BLaER1 (cell line): ENCODE results near the gene ATP2B3.
"Not testable (repeated sequence)": the region's sequence is repeated elsewhere in the genome, so short reads cannot be mapped to it uniquely, and the experiment has no call there.

Experiments
- H3K27ac ChIP-seq: shearing (Covaris generic); formaldehyde crosslinking; 2 replicates; pipeline ENCODE4 v1.8.1; 2022
- H3K27me3 ChIP-seq: shearing (Covaris generic); formaldehyde crosslinking; 2 replicates; pipeline ENCODE4 v1.8.1; 2022
- H3K36me3 ChIP-seq: shearing (Covaris generic); formaldehyde crosslinking; 2 replicates; pipeline ENCODE4 v1.8.1; 2022
- H3K4me1 ChIP-seq: shearing (Covaris generic); formaldehyde crosslinking; 2 replicates; pipeline ENCODE4 v1.8.1; 2022
- H3K4me2 ChIP-seq: shearing (Covaris generic); formaldehyde crosslinking; 2 replicates; pipeline ENCODE4 v1.8.1; 2022
- H3K4me3 ChIP-seq: shearing (Covaris generic); formaldehyde crosslinking; 2 replicates; pipeline ENCODE4 v1.8.1; 2022
- H3K9ac ChIP-seq: shearing (Covaris generic); formaldehyde crosslinking; 2 replicates; pipeline ENCODE4 v1.8.1; 2022
- H3K9me3 ChIP-seq: shearing (Covaris generic); formaldehyde crosslinking; 2 replicates; pipeline ENCODE4 v1.8.1; 2022
- H4K20me1 ChIP-seq: shearing (Covaris generic); formaldehyde crosslinking; 2 replicates; pipeline ENCODE4 v1.8.1; 2022
- Cebpa-rat ChIP-seq: shearing (Covaris generic); IDR thresholded peaks from 2 replicates; pipeline ENCODE4 v1.8.1; 2022

ATP2B3 gene

DNA sequence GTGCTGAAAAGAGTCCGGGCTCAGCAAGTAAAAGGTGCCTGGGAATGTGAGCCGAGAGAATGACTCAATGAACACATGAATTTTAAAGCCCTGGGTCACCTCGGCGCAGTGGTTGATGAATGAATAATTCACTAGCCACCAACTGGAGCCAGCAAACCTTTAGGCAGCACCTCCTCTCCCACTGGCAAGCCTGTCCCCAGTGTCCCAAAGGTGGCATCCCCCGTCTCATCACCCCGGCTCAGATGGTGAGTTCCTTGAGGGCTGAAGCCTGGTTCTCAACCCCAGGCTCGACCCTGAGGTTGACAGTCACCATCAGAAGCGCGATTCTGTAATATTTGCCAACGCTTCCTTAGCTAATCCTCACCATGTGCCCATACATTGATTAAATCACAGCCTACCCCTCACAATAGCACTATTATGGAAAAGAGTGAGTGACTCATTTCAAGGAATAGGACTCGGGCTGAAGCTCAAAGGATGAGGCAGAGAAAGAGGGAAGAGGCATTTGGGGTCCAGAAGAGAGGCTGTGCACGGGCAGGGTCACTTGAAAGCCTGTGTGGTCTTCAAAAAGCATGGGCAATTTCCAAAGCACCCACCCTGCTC is 84.2 kb downstream of the ATP2B3 start:
- H3K9ac ChIP-seq: no peak overlapping the region

DNA sequence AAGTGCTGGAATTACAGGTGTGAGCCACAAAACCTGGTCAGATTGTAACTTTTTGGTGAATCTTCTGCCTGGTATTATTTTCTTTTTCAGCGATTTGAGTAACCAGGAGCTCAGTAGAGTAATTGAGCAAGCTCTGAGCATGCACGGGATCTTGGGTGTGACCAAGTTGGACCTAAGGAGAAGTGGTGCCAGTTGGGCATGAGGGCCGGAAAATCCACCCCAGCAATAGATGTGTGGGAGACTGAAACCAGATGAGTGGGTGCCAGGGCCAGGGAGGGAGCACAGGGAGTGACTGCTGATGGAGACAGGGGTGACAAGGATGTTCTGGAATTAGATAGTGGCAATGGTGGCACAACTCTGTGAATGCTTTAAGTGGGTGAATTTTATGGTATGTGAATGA is 85.2 kb downstream of the ATP2B3 start:
- Histone ChIP-seq H3K36me3 (no peaks in the 10 kb centered on the region), H3K4me2 (no peak overlapping the region), H3K4me1 (peaks cover 20% of the 10 kb centered on the region), H4K20me1 (peaks cover 20% of the 10 kb centered on the region), H3K27ac (no peak overlapping the region), H3K4me3 (no peak overlapping the region), H3K9me3 (peaks cover 8% of the 10 kb centered on the region; the same call in 1 of the 2 replicates), H3K9ac (no peak overlapping the region), H3K27me3 (peaks cover 77% of the 10 kb centered on the region)
- TF ChIP-seq Cebpa-rat: no peak

More for the DNA sequence above, 84.2 kb downstream of the ATP2B3 start:
- H3K27me3 ChIP-seq: peaks cover 69% of the 10 kb centered on the region
- peaks cover 8% of the 10 kb centered on the region; the same call in 1 of the 2 replicates for H3K9me3 ChIP-seq
- H3K4me3 ChIP-seq: no peak overlapping the region
- no peak overlapping the region for H3K4me2 ChIP-seq
- H3K4me1 ChIP-seq: peaks cover 30% of the 10 kb centered on the region
- H3K27ac ChIP-seq: no peak overlapping the region
- H3K36me3 ChIP-seq: no peaks in the 10 kb centered on the region
- H4K20me1 ChIP-seq: peaks cover 30% of the 10 kb centered on the region
- no peak for TF ChIP-seq Cebpa-rat

DNA sequence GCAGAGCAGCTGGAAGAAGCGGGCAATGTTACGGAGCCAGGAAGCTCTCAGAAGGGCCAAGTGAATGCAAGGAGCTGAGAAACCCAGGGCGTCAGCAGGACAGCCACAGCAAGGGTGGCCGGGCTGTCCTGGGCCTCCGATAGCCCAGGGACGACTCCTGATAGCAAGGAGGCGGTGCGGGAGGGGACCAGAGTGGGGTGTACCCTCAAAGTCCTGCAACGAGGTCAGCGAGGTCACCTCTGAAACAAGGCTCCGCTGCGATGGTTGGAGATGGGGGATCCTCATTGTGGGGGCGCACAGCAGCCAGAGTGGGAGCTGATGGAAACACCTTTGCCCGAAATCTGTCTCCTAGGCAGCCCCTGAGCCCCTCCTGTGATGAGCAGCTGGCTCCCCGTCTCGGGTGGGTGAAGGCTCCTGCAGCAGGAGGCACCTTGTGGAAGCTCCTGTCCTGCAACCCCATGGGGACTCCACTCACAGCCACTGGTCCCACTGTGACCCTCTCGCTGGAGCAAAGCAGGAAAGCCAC is 85.8 kb downstream of the ATP2B3 start:
- H3K4me1 ChIP-seq: peaks cover 14% of the 10 kb centered on the region
- no peak overlapping the region for H3K4me2 ChIP-seq
- peaks cover 5% of the 10 kb centered on the region; the same call in 1 of the 2 replicates for H3K9me3 ChIP-seq
- no peak overlapping the region for H3K4me3 ChIP-seq
- H3K36me3 ChIP-seq: no peaks in the 10 kb centered on the region
- H4K20me1 ChIP-seq: peaks cover 14% of the 10 kb centered on the region
- no peak overlapping the region for H3K9ac ChIP-seq
- peaks cover 77% of the 10 kb centered on the region for H3K27me3 ChIP-seq
- no peak for TF ChIP-seq Cebpa-rat
- no peak overlapping the region for H3K27ac ChIP-seq

DNA sequence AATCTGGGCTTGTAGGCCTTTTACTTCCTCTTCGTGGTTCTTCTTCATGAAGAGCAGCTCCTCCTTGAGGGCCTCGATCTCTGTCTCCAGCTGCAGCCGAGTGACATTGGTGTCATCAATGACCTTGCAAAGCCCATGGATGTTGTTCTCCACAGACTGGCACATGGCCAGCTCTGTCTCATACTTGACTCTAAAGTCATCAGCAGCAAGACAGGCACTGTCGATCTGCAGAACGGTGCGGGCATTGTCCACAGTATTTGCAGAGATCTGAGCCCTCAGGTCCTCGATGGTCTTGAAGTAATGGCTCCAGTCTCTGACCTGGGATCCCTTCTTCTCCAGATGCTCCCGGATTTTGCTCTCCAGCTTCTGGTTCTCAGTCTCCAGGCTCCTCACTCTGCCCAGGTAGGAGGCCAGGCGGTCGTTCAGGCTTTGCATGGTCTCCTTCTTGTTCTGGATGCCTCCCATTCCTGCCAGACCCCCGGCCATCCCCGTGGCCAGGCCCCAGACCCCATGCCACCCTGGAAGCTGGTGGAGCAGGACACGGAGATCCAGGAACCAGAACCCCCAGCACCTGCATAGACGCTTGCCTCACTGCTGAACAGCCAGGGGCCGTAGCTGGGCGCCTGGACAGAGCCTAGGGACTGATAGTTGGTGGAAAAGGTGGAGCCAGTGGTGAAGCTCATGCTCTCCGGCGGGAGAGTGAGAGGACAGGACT is 87.4 kb downstream of the ATP2B3 start:
- not testable (repeated sequence) for H3K9ac ChIP-seq, H3K9me3 ChIP-seq, H4K20me1 ChIP-seq, H3K4me2 ChIP-seq, H3K27ac ChIP-seq, H3K36me3 ChIP-seq, H3K4me3 ChIP-seq
- peaks cover 18% of the 10 kb centered on the region for H3K4me1 ChIP-seq
- H3K27me3 ChIP-seq: peaks cover 91% of the 10 kb centered on the region

DNA sequence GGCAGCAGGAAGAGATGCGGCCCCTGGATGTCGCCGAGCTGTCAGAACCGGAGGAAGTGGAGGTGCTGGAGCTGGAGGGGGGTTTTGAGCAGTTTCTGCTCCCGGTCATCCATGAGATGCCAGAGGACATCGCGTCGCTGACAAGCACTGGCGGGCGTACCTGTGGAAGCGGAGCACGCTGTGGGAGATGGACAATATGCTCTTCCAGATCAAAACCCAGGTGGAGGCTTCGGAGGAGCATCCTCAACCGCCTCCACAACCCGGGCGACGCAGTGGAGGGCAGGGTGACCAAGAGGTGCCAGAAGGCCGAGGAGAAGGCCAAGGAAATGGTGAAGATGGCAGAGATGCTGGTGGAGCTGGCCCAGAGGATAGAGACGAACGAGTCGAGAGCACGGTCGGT is 89.1 kb downstream of the ATP2B3 start:
- Histone ChIP-seq H3K9ac (no peak overlapping the region), H3K27me3 (peaks cover 87% of the 10 kb centered on the region), H3K9me3 (no peaks in the 10 kb centered on the region), H4K20me1 (no peaks in the 10 kb centered on the region; the same call in 1 of the 2 replicates), H3K4me1 (peaks cover 20% of the 10 kb centered on the region), H3K36me3 (no peaks in the 10 kb centered on the region), H3K27ac (no peak overlapping the region), H3K4me2 (no peak overlapping the region), H3K4me3 (no peak overlapping the region)
- TF ChIP-seq Cebpa-rat: no peak

DNA sequence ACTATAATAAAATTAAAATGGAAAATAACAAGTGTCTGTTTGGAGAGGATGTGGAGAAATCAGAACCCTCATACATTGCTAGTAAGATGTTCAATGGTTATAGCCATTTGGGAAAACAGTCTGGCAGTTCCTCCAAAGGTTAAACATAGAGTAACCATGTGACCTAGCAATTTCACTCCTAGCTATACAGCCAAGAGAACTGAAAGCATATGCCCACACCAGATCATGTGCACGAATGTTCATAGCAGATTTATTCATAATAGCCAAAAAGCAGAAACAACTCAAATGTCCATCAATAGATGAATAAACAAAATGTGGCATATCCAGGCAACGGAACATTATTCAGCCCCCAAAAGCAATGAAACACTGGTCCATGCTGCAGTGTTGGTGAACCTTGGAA is 90.9 kb downstream of the ATP2B3 start:
- no peak overlapping the region for H3K4me2 ChIP-seq
- H4K20me1 ChIP-seq: no peaks in the 10 kb centered on the region; the same call in 1 of the 2 replicates
- H3K27ac ChIP-seq: no peak overlapping the region
- peaks cover 31% of the 10 kb centered on the region for H3K4me1 ChIP-seq
- H3K36me3 ChIP-seq: no peaks in the 10 kb centered on the region
- no peaks in the 10 kb centered on the region for H3K9me3 ChIP-seq
- H3K27me3 ChIP-seq: peaks cover 89% of the 10 kb centered on the region
- TF ChIP-seq Cebpa-rat: no peak
- no peak overlapping the region for H3K9ac ChIP-seq
- H3K4me3 ChIP-seq: no peak overlapping the region

DNA sequence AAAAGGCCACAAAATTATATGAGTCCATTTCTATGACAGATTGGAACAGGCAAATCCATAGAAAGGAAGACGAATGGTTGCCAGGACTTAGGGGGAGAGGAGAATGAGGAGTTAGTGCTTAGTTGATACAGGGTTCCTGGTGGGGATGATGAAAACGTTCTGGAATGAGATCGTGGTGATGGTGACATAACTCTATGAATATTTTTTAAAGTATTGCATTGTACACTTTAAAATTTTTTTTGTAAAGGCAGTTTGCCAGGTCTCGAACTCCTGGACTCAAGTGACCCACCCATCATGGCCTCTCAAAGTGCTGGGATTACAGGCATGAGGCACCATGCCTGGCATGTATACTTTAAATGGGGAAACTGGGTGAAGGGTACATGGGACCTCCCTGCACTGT is 91.4 kb downstream of the ATP2B3 start:
- TF ChIP-seq Cebpa-rat: no peak
- Histone ChIP-seq H3K27me3 (peaks cover 89% of the 10 kb centered on the region), H3K9me3 (no peaks in the 10 kb centered on the region)

DNA sequence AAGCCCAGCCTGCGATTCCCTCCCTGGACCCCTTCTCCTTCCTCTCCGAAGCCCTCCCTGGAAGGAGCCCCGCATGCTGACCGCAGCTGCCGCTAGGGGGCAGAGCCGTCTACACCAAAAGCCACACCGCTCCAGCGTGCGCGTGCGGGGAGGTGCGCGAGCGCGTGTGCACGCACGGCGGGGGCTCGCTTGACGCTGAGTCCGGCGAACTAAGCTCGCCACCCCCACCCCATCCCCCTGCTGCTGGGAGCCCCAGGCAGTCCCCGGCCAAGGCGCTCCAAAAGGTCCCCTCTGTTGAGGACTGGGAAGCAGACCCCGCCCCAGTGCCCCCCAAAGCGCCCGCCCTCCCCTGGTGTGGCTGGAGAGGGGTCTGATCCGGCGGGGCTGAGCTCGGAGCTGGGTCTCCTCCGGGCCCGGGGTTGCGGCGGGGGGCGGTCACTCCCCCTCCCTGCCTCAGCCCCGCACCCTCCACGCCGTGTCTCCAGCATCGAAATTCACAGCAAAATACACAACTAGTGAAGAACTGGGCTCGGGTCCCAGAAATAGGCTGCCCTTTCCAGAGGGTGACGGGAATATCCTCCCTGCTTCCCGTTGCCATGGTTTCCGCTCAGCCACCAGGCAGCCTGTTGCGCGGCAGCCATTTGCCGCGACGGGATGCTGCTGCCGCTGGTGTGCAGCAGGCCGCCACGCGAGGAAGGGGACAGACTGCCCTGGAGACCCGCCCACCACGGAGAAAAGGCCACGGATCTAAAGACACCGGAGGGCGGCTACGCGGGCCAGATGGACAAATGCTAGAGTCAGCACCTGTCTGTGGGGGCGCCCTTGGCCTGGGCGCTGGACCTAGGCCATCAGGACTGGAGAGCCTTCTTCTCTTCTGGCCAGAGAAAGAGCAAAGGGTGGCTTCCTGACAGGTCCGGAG is 92.7 kb downstream of the ATP2B3 start:
- Histone ChIP-seq H3K36me3 (no peaks in the 10 kb centered on the region), H3K4me3 (peak overlapping the region; percentile 23; the same call in 1 of the 2 replicates), H3K27me3 (peaks cover 89% of the 10 kb centered on the region), H3K4me2 (peak overlapping the region; percentile 59), H3K9ac (no peak overlapping the region), H4K20me1 (no peaks in the 10 kb centered on the region), H3K27ac (no peak overlapping the region), H3K9me3 (no peaks in the 10 kb centered on the region), H3K4me1 (peaks cover 44% of the 10 kb centered on the region)
- TF ChIP-seq Cebpa-rat: no peak

More for the DNA sequence above, 91.4 kb downstream of the ATP2B3 start:
- no peak overlapping the region for H3K4me2 ChIP-seq
- no peaks in the 10 kb centered on the region for H3K36me3 ChIP-seq
- no peaks in the 10 kb centered on the region; the same call in 1 of the 2 replicates for H4K20me1 ChIP-seq
- no peak overlapping the region for H3K4me3 ChIP-seq
- no peak overlapping the region for H3K27ac ChIP-seq
- peaks cover 31% of the 10 kb centered on the region for H3K4me1 ChIP-seq
- H3K9ac ChIP-seq: no peak overlapping the region

DNA sequence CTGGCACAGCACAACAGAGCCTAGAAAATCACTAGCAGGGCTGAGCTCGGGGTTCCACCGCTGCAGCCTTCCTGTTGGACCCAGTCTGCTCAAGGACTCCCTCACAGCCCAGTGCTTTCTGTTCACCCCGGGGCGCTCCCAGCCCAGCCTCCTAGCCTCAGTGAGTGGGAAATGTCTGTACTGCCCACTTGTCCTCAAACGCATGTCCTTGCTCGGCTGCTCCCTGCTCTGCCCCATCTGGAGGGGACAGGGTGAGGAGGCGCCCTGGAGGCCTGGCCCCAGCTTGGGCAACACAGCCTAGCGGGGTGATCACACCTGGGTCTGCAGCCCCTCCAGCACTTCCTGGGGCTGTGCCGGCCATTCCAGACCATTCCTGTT is 93.4 kb downstream of the ATP2B3 start:
- Histone ChIP-seq H3K9me3 (no peaks in the 10 kb centered on the region), H3K4me1 (peaks cover 44% of the 10 kb centered on the region), H3K36me3 (no peaks in the 10 kb centered on the region), H3K27ac (no peak overlapping the region), H3K4me3 (no peak overlapping the region), H3K4me2 (peak overlapping the region; percentile 59), H3K27me3 (peaks cover 91% of the 10 kb centered on the region), H4K20me1 (no peaks in the 10 kb centered on the region; the same call in 1 of the 2 replicates), H3K9ac (no peak overlapping the region)
- no peak for TF ChIP-seq Cebpa-rat
